Measurements from ENCODE around the gene LCLAT1.

- TF ChIP-seq CTCF (conservative IDR thresholded peaks at IDR 0.05; ENCODE audit: low read length), result no peak
- TF ChIP-seq EZH2phosphoT487 (IDR thresholded peaks at IDR 0.05; ENCODE audit: borderline replicate concordance), result no peak
Measured at GRCh38 chr2:30511122-30512083, 64.4 kb downstream of the LCLAT1 start.

All from Loucy (cell line).